Measurements from ENCODE around the gene POLDIP2. TPM values are rescaled to one million over a fixed set of nuclear protein-coding genes. Genes with fewer than 3 reads are reported as not detected.

Gene POLDIP2
- total RNA-seq, 3 donors from 2014 or later (not counting 1 experiment from before 2014, with no cell fraction given), result 30.8 to 37.0 (median 33.7) TPM

GRCh38 chr17:28368915-28369683 is 11.8 kb upstream of the POLDIP2 start:
- Histone ChIP-seq H3K4me3 (ENCODE audit: low read length) (no peak overlapping the region), H3K36me3 (ENCODE audit: control insufficient read depth, insufficient read depth, low read length) (peaks cover 2% of the 10 kb centered on the region), H3K9me3 (ENCODE audit: control insufficient read depth, insufficient read depth, low read length) (no peaks in the 10 kb centered on the region), H3K4me1 (ENCODE audit: control insufficient read depth, insufficient read depth, low read length) (peaks cover 23% of the 10 kb centered on the region), H3K27me3 (ENCODE audit: control insufficient read depth, insufficient read depth, low read length) (no peaks in the 10 kb centered on the region), H3K27ac (ENCODE audit: low read length) (no peak overlapping the region)
- Mint-ChIP-seq H3K4me3 (peak overlapping the region; percentile 31), H3K27me3 (ENCODE audit: low read depth in 2 of 2) (no peaks in the 10 kb centered on the region), H3K27ac (peak overlapping the region; percentile 34 to 93), H3K4me1 (peaks cover 10 to 23% of the 10 kb centered on the region in 2 donors), H3K36me3 (no peaks in the 10 kb centered on the region), H3K9me3 (no peaks in the 10 kb centered on the region)
- 93% methylated on average over 23 of the region's 23 CpGs for WGBS (ENCODE audit: insufficient coverage)
- no peak for ATAC-seq
- no peak for DNase-seq
- intact Hi-C loops (cut with micrococcal nuclease), result no loop called here
- TF ChIP-seq, protein P1, sequence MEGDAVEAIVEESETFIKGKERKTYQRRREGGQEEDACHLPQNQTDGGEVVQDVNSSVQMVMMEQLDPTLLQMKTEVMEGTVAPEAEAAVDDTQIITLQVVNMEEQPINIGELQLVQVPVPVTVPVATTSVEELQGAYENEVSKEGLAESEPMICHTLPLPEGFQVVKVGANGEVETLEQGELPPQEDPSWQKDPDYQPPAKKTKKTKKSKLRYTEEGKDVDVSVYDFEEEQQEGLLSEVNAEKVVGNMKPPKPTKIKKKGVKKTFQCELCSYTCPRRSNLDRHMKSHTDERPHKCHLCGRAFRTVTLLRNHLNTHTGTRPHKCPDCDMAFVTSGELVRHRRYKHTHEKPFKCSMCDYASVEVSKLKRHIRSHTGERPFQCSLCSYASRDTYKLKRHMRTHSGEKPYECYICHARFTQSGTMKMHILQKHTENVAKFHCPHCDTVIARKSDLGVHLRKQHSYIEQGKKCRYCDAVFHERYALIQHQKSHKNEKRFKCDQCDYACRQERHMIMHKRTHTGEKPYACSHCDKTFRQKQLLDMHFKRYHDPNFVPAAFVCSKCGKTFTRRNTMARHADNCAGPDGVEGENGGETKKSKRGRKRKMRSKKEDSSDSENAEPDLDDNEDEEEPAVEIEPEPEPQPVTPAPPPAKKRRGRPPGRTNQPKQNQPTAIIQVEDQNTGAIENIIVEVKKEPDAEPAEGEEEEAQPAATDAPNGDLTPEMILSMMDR (IDR thresholded peaks at IDR 0.05), result no peak

DNA sequence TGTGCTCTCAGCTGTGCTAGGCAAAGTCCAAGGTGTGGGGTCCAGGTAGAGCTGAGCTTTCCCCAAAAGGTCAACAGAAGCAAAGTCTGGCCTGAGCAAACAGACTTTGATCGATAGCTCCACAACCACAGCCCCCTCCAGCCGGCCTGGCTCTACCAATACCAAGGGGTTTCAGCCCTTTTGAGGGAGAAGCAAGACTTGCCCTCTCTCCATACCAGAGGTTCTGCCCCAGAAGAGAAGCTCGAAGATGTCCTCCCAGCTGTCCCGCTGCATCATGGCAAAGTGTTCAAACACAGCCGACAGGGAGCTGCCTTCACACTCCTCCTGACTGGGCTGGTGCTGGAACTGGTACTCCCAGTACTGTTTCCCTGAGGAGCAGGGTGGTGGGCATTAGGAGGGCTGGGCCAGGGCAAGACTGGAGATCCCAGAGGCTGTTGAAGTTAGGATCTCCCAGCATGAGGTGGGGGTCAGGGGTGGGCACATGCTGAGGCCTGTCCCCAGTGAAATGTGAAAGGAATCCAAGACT is 11.0 kb upstream of the POLDIP2 start:
- TF ChIP-seq, protein P1 (IDR thresholded peaks at IDR 0.05), result no peak
- 92% methylated on average over 5 of the region's 5 CpGs for WGBS (ENCODE audit: insufficient coverage)
- Mint-ChIP-seq H3K4me1 (peaks cover 7 to 20% of the 10 kb centered on the region in 2 donors), H3K27ac (no peak overlapping the region), H3K4me3 (no peak overlapping the region), H3K9me3 (no peaks in the 10 kb centered on the region), H3K27me3 (ENCODE audit: low read depth in 2 of 2) (no peaks in the 10 kb centered on the region), H3K36me3 (no peaks in the 10 kb centered on the region)
- Histone ChIP-seq H3K27ac (ENCODE audit: low read length) (no peak overlapping the region), H3K9me3 (ENCODE audit: control insufficient read depth, insufficient read depth, low read length) (no peaks in the 10 kb centered on the region), H3K36me3 (ENCODE audit: control insufficient read depth, insufficient read depth, low read length) (peaks cover 6% of the 10 kb centered on the region), H3K4me1 (ENCODE audit: control insufficient read depth, insufficient read depth, low read length) (peaks cover 20% of the 10 kb centered on the region), H3K4me3 (ENCODE audit: low read length) (no peak overlapping the region), H3K27me3 (ENCODE audit: control insufficient read depth, insufficient read depth, low read length) (no peaks in the 10 kb centered on the region)
- DNase-seq, result no peak
- no peak for ATAC-seq
- intact Hi-C loops (cut with micrococcal nuclease), result no loop called here

DNA sequence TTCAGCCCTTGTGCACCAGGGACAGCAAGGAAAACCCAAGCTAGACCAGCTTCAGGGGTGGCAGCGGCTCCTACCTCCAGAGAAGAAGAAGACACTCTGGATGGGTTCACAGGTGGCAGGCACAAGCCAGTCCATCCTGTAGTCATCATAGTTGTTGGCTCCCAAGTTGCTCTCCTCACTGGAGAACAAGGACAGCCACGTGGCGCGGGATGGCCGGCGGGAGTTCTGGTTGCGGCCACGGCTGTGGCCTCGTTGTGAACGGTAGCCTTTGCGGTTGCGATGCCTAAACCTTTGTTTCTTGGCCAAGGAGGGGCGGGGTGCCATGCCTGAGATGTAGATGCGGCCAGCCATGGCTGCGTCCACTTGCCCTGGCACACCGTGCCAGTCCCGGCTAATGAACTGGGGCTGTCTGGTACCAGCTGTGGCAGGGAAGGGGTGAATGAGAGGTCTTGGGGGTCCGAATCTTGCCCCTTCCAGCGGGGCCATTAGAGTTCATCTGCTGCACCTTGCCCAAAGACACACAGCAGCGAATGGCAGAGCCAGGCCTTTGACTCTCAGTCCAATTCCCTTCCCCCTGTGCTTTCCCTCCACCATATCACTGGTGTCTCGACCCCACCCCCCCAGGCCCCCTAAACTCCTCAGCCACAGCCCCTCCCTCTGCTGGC is 10.4 kb upstream of the POLDIP2 start:
- no peaks in the 10 kb centered on the region for H3K9me3 Mint-ChIP-seq
- peaks cover 10% of the 10 kb centered on the region for H3K36me3 ChIP-seq (ENCODE audit: control insufficient read depth, insufficient read depth, low read length)
- H3K9me3 ChIP-seq (ENCODE audit: control insufficient read depth, insufficient read depth, low read length), result no peaks in the 10 kb centered on the region
- H3K4me1 ChIP-seq (ENCODE audit: control insufficient read depth, insufficient read depth, low read length), result peaks cover 15% of the 10 kb centered on the region
- no peak overlapping the region for H3K27ac ChIP-seq (ENCODE audit: low read length)
- ATAC-seq, result no peak
- TF ChIP-seq, protein P1 (IDR thresholded peaks at IDR 0.05), result no peak
- no peak for DNase-seq
- H3K4me1 Mint-ChIP-seq, result peaks cover 1 to 15% of the 10 kb centered on the region in 2 donors
- H3K27me3 ChIP-seq (ENCODE audit: control insufficient read depth, insufficient read depth, low read length), result no peaks in the 10 kb centered on the region
- no peaks in the 10 kb centered on the region for H3K27me3 Mint-ChIP-seq (ENCODE audit: low read depth in 2 of 2)
- 94% methylated on average over 21 of the region's 21 CpGs for WGBS (ENCODE audit: insufficient coverage)
- H3K4me3 ChIP-seq (ENCODE audit: low read length), result no peak overlapping the region
- H3K27ac Mint-ChIP-seq, result no peak overlapping the region
- intact Hi-C loops (cut with micrococcal nuclease), result no loop called here
- no peaks in the 10 kb centered on the region for H3K36me3 Mint-ChIP-seq
- no peak overlapping the region for H3K4me3 Mint-ChIP-seq

Data from natural killer cell (primary cell).